Central memory CD8-positive, alpha-beta T cell (primary cell): ENCODE data around the gene PALM3.

Experiments used
- ATAC-seq: fragments of 150-1000 bp; cut with Tn5 transposase; replicated peaks from 2 replicates; pipeline ENCODE4 v1.10.0; 2022; ENCODE audit warnings: mild to moderate bottlenecking, moderate FRiP score, moderate number of reproducible peaks; ENCODE audit not compliant: poor library complexity, severe bottlenecking; ENCODE audit errors: extremely low read depth
- DNase-seq, 2 donors: peaks; one replicate each; pipeline ENCODE4 v3.0.0; 2021; ENCODE audit warnings: low spot score in 2 of 2
- H3K27ac Mint-ChIP-seq: one replicate; pipeline ENCODE4 v1.8.0; 2022; ENCODE audit warnings: low read depth, mild to moderate bottlenecking, moderate library complexity, mixed read lengths
- H3K27me3 Mint-ChIP-seq: one replicate; pipeline ENCODE4 v1.8.0; 2022; ENCODE audit warnings: mixed read lengths
- H3K36me3 Mint-ChIP-seq: one replicate; pipeline ENCODE4 v1.8.0; 2022; ENCODE audit warnings: mild to moderate bottlenecking, moderate library complexity, mixed read lengths; ENCODE audit not compliant: insufficient read depth
- H3K4me1 Mint-ChIP-seq: one replicate; pipeline ENCODE4 v1.8.0; 2022; ENCODE audit warnings: mixed read lengths
- H3K4me3 Mint-ChIP-seq: one replicate; pipeline ENCODE4 v1.8.0; 2022; ENCODE audit warnings: mild to moderate bottlenecking, moderate library complexity, mixed read lengths
- H3K9me3 Mint-ChIP-seq: one replicate; pipeline ENCODE4 v1.8.0; 2022; ENCODE audit warnings: mixed read lengths

PALM3 gene, protein sequence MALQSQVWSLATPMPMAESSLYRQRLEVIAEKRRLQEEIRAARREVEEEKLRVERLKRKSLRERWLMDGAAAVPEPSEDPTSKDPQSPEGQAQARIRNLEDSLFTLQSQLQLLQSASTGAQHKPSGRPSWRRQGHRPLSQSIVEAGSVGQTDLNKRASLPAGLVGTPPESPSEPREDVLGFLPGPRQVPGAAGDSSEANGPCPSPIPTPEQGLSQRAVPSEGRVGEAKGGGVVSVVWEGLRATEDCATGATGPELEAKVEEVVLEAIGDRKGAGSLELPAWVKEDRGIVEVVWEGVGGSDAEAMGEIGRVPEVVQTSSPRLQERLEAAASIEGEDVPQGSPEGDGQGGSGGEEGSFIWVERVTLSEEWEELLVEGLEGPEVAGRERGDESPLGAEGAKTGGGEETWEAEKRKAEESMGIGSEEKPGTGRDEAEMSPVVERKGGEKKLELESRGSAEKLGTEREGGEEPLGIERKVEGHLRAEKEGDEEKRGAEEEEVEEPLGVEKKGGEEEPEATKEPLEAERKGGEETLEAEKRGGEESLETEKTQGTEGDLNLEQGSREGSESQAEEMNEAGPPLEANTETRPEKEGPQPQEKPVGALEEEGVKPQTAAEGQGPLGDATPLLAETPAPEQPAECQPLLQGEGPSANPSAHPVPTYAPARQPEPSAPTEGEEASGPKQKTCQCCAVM

DNA sequence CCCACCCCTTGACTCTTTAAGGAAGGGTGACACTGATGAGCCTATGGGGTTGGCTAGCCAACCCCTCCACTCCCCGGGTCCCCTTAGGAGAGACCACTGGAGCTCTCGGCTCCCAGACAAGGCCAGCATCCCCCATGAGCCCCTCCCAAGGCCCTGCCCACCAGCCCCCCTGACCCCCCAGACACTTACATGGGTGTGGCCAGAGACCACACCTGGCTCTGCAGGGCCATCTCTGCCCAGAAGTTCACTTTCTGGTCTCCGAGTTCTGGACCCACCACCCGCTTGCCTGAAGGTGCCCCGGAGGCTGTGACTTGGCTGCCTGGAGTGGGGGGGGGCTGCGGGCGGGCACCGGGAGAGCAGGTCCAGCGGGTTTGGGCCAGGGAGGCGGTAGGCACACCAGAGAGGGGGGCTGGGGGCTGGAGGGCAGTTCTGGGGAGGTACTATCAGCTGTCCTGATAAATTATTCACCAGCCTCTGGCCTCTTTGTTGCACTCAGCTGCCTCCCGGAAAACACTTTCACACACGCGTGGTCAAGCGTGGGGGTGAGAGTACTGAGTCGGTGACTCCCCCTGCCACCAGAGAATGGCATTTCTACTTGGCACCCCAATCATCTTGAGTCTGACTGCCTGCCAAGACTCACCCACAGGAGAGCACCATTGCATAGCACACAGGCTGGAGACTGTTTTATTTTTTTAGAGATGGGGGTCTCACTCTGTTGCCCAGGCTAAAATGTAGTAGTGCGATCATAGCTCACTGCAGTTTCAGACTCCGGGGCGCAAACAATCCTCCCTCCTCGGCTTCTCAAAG is at the start of gene PALM3:
Gene PALM3 (minus strand): TSS at position 326 of the 807 bp plus-strand sequence. CDS start 96 bp downstream, at position 230.
- no peak for ATAC-seq
- Mint-ChIP-seq H3K9me3 (no peaks in the 10 kb centered on the region), H3K27ac (no peak within 1 kb of the TSS), H3K36me3 (peaks cover 2% of the 10 kb centered on the region), H3K27me3 (peaks cover 52% of the 10 kb centered on the region), H3K4me3 (no peak within 1 kb of the TSS), H3K4me1 (peaks cover 16% of the 10 kb centered on the region)
- DNase-seq, result no peak

DNA sequence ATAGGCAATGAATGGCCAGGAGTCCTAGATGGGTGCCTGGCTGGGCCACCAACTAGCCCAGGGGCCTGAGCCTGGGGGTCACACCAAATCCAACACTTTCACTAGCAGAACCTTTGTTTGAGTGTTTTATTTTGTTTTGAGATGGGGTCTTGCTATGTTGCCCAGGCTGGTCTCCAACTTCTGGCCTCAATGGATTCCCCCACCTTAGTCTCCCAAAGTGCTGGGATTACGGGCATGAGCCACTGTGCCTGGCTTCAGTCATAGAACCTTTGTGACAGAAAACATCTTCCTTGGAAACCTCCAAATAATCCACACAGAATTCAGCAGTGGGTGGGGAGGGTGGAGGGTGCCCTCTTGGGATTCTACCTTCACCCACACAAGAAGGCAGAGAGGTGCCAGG is 49.6 kb upstream of the PALM3 start:
- Mint-ChIP-seq H3K27me3 (no peaks in the 10 kb centered on the region), H3K4me3 (no peak overlapping the region), H3K27ac (no peak overlapping the region), H3K4me1 (peaks cover 21% of the 10 kb centered on the region), H3K36me3 (peaks cover 4% of the 10 kb centered on the region), H3K9me3 (no peaks in the 10 kb centered on the region)
- DNase-seq (no peak), ATAC-seq (no peak)

DNA sequence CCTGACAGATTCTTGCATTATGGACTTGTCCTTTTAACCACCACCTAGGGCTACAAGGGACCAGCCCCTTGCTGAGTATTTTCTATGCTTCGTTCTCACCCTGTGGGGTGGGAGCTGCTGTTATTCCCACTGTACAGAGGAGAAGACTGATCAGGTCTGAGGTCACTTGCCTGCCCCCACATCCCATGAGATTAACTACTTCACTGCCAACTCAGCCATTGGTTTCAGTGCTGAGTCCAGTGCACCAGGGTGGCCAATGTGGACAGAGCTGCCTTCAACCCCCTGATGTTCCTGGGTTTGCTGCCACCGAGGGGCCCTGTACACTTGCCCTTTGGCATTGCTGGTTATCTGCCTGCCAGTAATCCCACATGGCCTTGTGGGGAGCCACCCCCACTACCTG is 48.8 kb upstream of the PALM3 start:
- Mint-ChIP-seq H3K4me3 (no peak overlapping the region), H3K4me1 (peaks cover 13% of the 10 kb centered on the region), H3K36me3 (peaks cover 4% of the 10 kb centered on the region), H3K27me3 (no peaks in the 10 kb centered on the region), H3K9me3 (no peaks in the 10 kb centered on the region), H3K27ac (peak overlapping the region; percentile 74)
- ATAC-seq, result no peak
- no peak for DNase-seq

DNA sequence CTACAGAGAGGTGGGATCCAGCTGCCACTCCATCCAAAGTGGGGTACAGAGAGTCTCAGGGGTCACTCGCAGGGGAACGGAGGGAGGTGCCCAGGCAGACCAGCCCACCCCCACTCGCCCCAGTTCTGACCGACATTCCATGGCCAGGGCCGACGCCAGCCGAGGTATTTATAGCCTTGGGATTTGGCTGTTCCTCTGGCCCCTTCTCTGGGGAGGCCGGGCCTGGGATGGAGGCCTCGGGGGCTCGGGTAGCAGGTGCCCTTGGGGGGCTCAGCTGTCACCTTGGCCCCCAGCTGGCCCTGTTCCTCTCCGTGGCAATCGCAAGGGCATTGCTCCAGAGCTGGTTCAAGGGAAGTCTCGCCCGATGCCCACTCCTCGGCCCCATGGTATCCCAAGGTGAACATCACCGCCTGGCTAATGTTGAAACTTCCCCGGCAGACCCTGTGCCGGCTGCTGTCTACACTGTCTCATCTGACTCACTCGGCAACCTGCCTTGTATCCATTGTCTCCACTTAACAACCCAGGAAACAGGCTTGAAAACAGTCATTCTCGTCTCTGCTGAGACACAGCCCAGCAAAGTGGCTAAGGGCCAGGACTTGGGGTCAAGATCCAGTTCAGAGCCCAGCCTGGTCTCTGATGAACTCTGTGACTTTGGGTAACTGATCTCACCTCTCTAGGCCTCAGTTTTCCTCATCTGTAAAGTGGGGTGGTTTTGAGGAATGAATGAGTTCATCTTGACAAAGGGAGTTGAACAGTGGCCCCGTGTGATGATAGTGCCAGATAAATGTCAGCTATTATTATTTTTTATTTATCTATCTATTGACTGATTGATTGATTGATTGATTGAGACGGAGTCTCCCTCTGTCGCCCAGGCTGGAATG is 45.9 kb upstream of the PALM3 start:
- no peak overlapping the region for H3K4me3 Mint-ChIP-seq
- H3K27me3 Mint-ChIP-seq, result no peaks in the 10 kb centered on the region
- H3K27ac Mint-ChIP-seq, result no peak overlapping the region
- H3K36me3 Mint-ChIP-seq, result peaks cover 13% of the 10 kb centered on the region
- H3K9me3 Mint-ChIP-seq, result no peaks in the 10 kb centered on the region
- no peaks in the 10 kb centered on the region for H3K4me1 Mint-ChIP-seq
- DNase-seq, result no peak
- ATAC-seq, result no peak

DNA sequence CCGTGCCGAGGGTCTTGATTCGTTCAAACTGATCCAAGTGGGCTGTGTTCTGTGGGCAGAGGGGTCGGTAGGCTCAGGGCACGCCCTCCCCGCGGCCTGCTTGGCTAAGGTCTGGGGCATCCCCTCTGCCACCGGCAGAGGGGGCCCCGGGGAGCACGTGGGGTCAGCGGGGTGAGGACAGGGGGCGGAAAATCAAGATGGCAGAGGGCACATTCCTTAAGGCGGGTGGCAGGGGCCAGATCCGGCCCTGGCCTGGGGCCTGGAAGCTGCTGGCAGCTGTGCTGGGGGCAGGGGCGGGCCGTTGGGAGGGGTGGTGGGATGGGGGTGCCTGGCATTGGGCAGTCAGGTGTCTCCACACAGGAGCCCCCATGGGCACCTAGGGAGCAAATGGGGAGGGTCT is 45.0 kb upstream of the PALM3 start:
- H3K4me3 Mint-ChIP-seq, result no peak overlapping the region
- no peaks in the 10 kb centered on the region for H3K9me3 Mint-ChIP-seq
- H3K27me3 Mint-ChIP-seq, result no peaks in the 10 kb centered on the region
- H3K4me1 Mint-ChIP-seq, result no peaks in the 10 kb centered on the region
- peak overlapping the region; percentile 67 for H3K27ac Mint-ChIP-seq
- no peak for DNase-seq
- ATAC-seq, result no peak
- peaks cover 13% of the 10 kb centered on the region for H3K36me3 Mint-ChIP-seq

DNA sequence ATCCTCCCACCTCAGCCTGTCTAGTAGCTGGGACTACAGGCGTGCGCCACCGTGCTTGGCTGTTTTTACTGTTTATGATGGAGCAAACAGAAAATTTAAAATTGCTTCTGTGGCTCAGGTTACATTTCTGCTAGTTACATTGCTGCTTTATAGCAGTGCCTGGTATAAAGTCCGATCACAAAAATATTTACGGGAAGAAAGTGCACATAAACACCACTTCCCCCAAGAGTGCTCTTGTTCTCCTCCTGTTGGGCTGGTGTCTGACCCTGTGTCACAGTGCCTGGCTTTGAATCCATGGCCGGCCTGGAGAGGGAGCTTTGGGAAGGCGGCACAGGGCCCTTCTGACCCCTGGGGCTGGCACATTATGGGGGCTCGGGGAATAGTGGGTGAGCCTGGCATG is 43.8 kb upstream of the PALM3 start:
- Mint-ChIP-seq H3K27ac (no peak overlapping the region), H3K27me3 (no peaks in the 10 kb centered on the region)

DNA sequence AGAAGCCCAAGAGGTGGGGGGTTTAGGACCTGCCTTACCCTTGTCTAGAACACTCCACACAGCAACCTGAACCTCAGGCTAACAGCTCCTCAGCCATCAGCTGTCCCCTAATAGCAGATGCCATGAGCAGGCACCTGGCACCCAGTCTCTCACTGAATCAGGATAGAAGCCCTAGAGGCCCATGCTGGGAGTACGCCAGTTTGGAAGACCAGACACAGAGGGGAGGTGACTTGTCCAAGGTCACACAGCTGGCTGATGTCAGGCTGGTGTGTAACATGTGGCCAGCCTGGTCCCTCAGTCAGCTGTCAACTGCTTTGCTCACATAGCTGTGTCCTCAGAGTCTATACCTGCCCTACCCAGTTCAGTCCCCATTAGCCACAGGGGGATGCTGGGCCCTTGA is 41.4 kb upstream of the PALM3 start:
- H3K9me3 Mint-ChIP-seq, result no peaks in the 10 kb centered on the region
- H3K4me1 Mint-ChIP-seq, result no peaks in the 10 kb centered on the region
- H3K27ac Mint-ChIP-seq, result no peak overlapping the region
- H3K4me3 Mint-ChIP-seq, result no peak overlapping the region
- DNase-seq (no peak), ATAC-seq (no peak)
- no peaks in the 10 kb centered on the region for H3K27me3 Mint-ChIP-seq
- H3K36me3 Mint-ChIP-seq, result peaks cover 20% of the 10 kb centered on the region

More for the DNA sequence above, 43.8 kb upstream of the PALM3 start:
- ATAC-seq (no peak), DNase-seq (no peak)
- Mint-ChIP-seq H3K4me1 (no peaks in the 10 kb centered on the region), H3K36me3 (peaks cover 16% of the 10 kb centered on the region), H3K9me3 (no peaks in the 10 kb centered on the region), H3K4me3 (no peak overlapping the region)

DNA sequence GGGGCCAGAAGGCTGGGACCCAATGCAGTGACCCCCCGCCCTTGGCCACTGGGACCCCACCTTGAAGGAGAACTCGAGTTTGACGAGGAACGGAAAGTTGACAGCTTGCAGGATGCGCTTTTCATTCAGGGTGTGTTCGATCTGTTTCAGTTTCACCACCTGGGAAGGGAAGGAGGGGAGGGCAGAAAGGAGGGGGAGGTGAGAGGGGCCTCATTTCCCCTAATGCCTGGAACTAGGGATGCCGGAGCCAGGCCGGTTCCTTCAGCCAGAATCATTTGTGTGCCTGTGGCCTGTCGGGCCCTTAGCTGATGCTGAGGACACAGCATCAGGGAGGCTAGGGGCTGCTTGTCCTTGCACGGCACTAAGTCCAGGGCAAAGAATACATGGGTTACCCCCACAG is 40.9 kb upstream of the PALM3 start:
- no peak overlapping the region for H3K4me3 Mint-ChIP-seq
- H3K27ac Mint-ChIP-seq, result no peak overlapping the region
- ATAC-seq (no peak), DNase-seq (no peak)
- peaks cover 19% of the 10 kb centered on the region for H3K36me3 Mint-ChIP-seq
- H3K4me1 Mint-ChIP-seq, result no peaks in the 10 kb centered on the region
- no peaks in the 10 kb centered on the region for H3K27me3 Mint-ChIP-seq
- no peaks in the 10 kb centered on the region for H3K9me3 Mint-ChIP-seq

DNA sequence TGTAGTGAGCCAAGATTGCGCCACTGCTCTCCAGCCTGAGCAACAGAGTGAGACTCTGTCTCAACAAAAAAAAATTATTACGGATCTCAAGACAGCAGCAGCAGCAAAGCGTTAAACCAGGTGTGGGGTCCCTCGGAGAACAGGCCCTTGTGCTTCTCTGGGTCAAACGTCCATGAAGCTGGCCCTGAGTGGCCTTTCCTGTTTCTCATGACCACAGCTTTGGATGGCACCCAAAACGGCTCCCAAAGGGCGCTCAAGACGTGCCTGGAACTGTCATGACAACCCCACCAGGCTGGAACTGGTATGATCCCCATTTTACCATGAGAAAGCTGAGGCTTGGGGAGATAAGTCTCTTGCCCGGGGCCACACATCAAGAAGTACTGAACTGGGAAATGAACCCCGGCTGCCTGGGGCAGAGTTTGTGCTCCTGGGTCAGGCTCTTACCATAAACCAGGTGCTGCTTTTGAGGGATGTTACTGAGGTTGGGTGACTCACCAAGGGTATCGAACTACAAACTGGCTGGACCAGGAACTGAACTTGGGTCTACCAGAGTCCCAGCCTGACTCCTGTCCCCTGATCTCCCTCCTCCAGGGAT is 40.3 kb upstream of the PALM3 start:
- Mint-ChIP-seq H3K27me3 (no peaks in the 10 kb centered on the region), H3K4me1 (no peaks in the 10 kb centered on the region), H3K36me3 (peaks cover 21% of the 10 kb centered on the region), H3K4me3 (no peak overlapping the region), H3K9me3 (no peaks in the 10 kb centered on the region), H3K27ac (no peak overlapping the region)
- ATAC-seq, result no peak
- no peak for DNase-seq

DNA sequence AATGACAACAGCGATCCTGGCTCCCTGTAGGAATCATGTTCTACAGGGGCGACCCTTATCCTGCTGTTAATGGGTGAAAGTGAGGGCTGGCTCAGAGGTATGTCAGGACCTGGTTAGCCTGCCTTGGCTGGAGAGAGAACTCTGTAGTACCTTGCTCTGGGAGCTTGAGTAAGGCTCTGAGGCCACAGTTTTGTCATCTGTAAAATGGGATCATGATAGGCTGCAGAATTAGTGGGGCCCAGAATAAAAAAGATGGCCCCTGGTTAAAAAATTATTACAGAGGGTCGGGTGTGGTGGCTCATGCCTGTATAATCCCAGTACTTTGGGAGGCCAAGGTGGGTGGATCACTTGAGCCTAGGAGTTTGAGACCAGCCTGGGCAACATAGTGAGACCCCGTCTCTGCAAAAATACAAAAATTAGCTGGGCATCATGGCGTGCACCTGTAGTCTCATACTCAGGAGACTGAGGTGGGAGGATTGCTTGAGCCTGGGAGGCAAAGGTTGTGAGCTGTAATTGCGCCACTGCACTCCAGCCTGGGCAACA is 39.2 kb upstream of the PALM3 start:
- no peaks in the 10 kb centered on the region for H3K27me3 Mint-ChIP-seq
- no peak overlapping the region for H3K4me3 Mint-ChIP-seq
- no peaks in the 10 kb centered on the region for H3K4me1 Mint-ChIP-seq
- no peaks in the 10 kb centered on the region for H3K9me3 Mint-ChIP-seq
- no peak overlapping the region for H3K27ac Mint-ChIP-seq
- no peak for ATAC-seq
- DNase-seq, result no peak
- H3K36me3 Mint-ChIP-seq, result peaks cover 21% of the 10 kb centered on the region

DNA sequence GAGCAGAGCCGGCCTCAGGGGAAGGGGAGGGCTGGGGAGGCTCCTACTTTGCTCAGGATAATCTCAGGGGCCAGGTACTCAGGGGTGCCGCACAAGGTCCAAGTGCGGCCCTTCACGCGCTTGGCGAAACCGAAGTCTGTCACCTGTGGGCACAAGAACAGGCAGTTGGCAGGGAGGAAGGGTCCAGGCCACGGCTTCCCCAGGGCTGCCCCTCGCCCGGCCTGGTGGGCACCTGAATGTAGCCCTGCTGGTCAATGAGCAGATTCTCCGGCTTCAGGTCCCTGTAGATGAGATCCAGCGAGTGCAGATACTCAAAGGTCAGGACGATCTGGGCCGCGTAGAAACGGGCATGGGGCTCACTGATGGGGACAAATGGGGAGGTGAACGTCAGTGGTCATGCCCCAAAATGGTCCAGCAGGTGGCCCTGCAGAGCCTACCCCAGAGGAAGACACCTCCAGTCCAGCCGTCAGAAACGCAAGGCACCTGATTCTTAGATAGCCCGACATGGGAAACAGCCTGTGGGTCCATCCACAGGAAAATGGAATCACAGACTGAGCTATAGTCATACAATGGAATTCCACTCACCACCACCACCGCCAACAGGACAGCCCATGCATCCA is 35.8 kb upstream of the PALM3 start:
- H3K4me1 Mint-ChIP-seq, result no peaks in the 10 kb centered on the region
- ATAC-seq (no peak), DNase-seq (no peak)
- H3K27ac Mint-ChIP-seq, result no peak overlapping the region
- no peaks in the 10 kb centered on the region for H3K27me3 Mint-ChIP-seq
- H3K36me3 Mint-ChIP-seq, result peaks cover 14% of the 10 kb centered on the region
- no peaks in the 10 kb centered on the region for H3K9me3 Mint-ChIP-seq
- no peak overlapping the region for H3K4me3 Mint-ChIP-seq
